DND-41 (cell line): ENCODE results near the gene RNF217.

ENCODE experiments used
- ATAC-seq: fragments of 200-7000 bp; cut with Tn5 transposase; 3 replicates; pipeline ENCODE4 v1.9.1; 2021; ENCODE audit warnings: low read depth; ENCODE audit not compliant: insufficient read depth
- DNase-seq: peaks from one replicate; pipeline ENCODE4 v3.0.0-alpha.2; 2020
- H2AFZ ChIP-seq: 2 replicates; pipeline ENCODE4 v1.6.0; 2012; ENCODE audit warnings: low read depth, low read length
- H3K27ac ChIP-seq: 2 replicates; pipeline ENCODE4 v1.5.1; 2012; ENCODE audit warnings: low read length, inconsistent platforms
- H3K27me3 ChIP-seq: fragments of 200-600 bp; sonication (generic); 2 replicates; pipeline ENCODE4 v1.6.0; 2012; ENCODE audit warnings: low read length, mild to moderate bottlenecking, inconsistent platforms; ENCODE audit not compliant: insufficient read depth, poor library complexity
- H3K36me3 ChIP-seq: 2 replicates; pipeline ENCODE4 v1.5.1; 2012; ENCODE audit warnings: low read length, inconsistent platforms; ENCODE audit not compliant: insufficient read depth
- H3K4me1 ChIP-seq: 2 replicates; pipeline ENCODE4 v1.5.1; 2012; ENCODE audit warnings: mild to moderate bottlenecking, low read length; ENCODE audit not compliant: insufficient read depth
- H3K4me2 ChIP-seq: 2 replicates; pipeline ENCODE4 v1.6.0; 2012; ENCODE audit warnings: mild to moderate bottlenecking, moderate library complexity, low read length, inconsistent platforms; ENCODE audit not compliant: insufficient read depth
- H3K4me3 ChIP-seq, 2 experiments: fragments of 200-600 bp in 1 of 2; shearing (Covaris generic) in 1 of 2; 2 replicates each; pipeline ENCODE4 v1.5.1; 2012 to 2016; ENCODE audit warnings: inconsistent platforms in 2 of 2, low read length in 2 of 2, mild to moderate bottlenecking in 2 of 2, low read depth in 1 of 2, moderate library complexity in 1 of 2
- H3K79me2 ChIP-seq: 2 replicates; pipeline ENCODE4 v1.6.0; 2012; ENCODE audit warnings: low read length, inconsistent platforms; ENCODE audit not compliant: insufficient read depth
- H3K9ac ChIP-seq: 2 replicates; pipeline ENCODE4 v1.6.0; 2012; ENCODE audit warnings: low read depth, mild to moderate bottlenecking, inconsistent platforms, low read length, moderate library complexity
- H3K9me3 ChIP-seq: 2 replicates; pipeline ENCODE4 v1.5.1; 2012; ENCODE audit warnings: low read length, moderate library complexity, mild to moderate bottlenecking, inconsistent platforms; ENCODE audit not compliant: insufficient read depth, severe bottlenecking
- H4K20me1 ChIP-seq: 2 replicates; pipeline ENCODE4 v1.6.0; 2012; ENCODE audit warnings: low read length; ENCODE audit not compliant: insufficient read depth
- EZH2 ChIP-seq: IDR thresholded peaks from 3 replicates; pipeline ENCODE4 v1.6.1; 2012; ENCODE audit warnings: borderline replicate concordance, low read depth, mild to moderate bottlenecking, moderate library complexity, low read length, inconsistent platforms; ENCODE audit not compliant: severe bottlenecking
- TF ChIP-seq, protein P1 (sequence below): IDR thresholded peaks from 2 replicates; pipeline ENCODE4 v1.5.1; 2012; ENCODE audit warnings: borderline replicate concordance, low read length, moderate library complexity, mild to moderate bottlenecking; ENCODE audit not compliant: poor library complexity, severe bottlenecking; ENCODE audit errors: extremely low read depth

RNF217 gene

DNA sequence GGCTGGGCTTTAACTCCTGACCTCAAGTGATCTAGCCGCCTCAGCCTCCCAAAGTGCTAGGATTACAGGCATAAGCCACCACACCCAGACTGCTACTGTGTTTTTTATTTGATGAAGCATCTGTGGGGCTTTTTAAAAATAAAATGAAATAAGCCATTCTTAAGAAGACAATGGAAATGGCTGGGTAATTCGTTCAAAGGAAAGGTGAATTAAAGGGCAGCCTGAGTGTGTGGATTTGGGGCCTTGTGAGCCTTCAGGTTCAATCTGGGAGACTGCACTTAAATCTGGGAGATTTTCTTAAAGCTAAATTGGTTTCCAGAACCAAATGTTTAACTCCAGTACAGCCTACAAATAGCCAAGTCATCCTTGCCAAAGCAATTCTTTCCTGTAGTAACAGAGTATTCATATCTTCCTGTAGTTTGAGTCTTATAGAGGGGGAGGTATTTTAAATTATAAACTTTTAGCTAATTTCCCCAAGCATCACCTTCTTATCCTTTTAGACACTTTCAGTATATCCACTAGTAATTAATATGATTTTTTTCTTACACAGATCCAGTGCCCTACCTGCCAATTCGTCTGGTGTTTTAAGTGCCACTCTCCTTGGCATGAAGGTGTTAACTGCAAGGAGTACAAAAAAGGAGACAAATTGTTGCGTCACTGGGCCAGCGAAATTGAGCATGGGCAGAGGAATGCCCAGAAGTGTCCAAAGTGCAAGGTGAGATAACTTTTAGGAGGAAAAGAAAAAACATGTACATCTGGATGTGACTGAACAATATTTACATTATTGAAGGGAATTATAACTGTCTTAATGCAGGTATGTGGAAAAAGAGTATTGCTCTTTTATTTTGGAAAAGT is 95.4 kb downstream of the RNF217 start:
- Histone ChIP-seq H3K79me2 (no peaks in the 10 kb centered on the region), H3K9ac (no peak overlapping the region), H2AFZ (no peak overlapping the region), H3K36me3 (no peaks in the 10 kb centered on the region), H3K4me1 (no peaks in the 10 kb centered on the region), H3K9me3 (no peaks in the 10 kb centered on the region), H4K20me1 (no peaks in the 10 kb centered on the region), H3K27ac (no peak overlapping the region), H3K4me3 (no peak overlapping the region), H3K4me2 (no peak overlapping the region), H3K27me3 (no peaks in the 10 kb centered on the region)
- no peak for ATAC-seq
- TF ChIP-seq, protein P1, sequence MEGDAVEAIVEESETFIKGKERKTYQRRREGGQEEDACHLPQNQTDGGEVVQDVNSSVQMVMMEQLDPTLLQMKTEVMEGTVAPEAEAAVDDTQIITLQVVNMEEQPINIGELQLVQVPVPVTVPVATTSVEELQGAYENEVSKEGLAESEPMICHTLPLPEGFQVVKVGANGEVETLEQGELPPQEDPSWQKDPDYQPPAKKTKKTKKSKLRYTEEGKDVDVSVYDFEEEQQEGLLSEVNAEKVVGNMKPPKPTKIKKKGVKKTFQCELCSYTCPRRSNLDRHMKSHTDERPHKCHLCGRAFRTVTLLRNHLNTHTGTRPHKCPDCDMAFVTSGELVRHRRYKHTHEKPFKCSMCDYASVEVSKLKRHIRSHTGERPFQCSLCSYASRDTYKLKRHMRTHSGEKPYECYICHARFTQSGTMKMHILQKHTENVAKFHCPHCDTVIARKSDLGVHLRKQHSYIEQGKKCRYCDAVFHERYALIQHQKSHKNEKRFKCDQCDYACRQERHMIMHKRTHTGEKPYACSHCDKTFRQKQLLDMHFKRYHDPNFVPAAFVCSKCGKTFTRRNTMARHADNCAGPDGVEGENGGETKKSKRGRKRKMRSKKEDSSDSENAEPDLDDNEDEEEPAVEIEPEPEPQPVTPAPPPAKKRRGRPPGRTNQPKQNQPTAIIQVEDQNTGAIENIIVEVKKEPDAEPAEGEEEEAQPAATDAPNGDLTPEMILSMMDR, result no peak
- TF ChIP-seq EZH2, result no peak
- DNase-seq, result no peak

- no peaks in the 10 kb centered on the region for H4K20me1 ChIP-seq
- no peaks in the 10 kb centered on the region for H3K79me2 ChIP-seq
- no peaks in the 10 kb centered on the region for H3K27me3 ChIP-seq
- no peaks in the 10 kb centered on the region for H3K9me3 ChIP-seq
- H3K27ac ChIP-seq, result no peak overlapping the region
- no peak overlapping the region for H3K9ac ChIP-seq
- H3K4me1 ChIP-seq, result no peaks in the 10 kb centered on the region
- no peak overlapping the region for H3K4me2 ChIP-seq
- no peak for ATAC-seq
- H3K4me3 ChIP-seq, result no peak overlapping the region
- H3K36me3 ChIP-seq, result no peaks in the 10 kb centered on the region
- H2AFZ ChIP-seq, result no peak overlapping the region
- TF ChIP-seq, protein P1, result no peak
- no peak for TF ChIP-seq EZH2
- no peak for DNase-seq
Measured at GRCh38 chr6:125058546-125058945, 96.3 kb downstream of the RNF217 start.

DNA sequence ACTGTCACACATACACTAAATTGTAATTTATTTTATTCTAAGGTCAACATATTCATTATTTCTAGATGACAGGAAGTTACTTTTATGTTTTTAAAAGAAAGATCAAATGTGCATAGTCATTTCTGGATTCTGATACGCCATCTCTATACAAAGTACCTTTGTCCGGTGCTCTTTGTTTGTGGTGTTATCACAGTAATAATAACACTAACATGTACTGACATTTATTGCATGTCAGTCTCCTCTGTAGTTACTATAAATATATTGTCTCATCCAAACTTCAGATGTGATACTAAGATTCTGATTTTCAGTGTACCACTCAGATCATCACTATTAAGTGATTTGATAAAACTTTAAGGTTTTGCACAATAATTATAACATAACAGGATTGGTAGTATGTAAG is 101.1 kb downstream of the RNF217 start:
- no peaks in the 10 kb centered on the region for H4K20me1 ChIP-seq
- H3K27ac ChIP-seq, result no peak overlapping the region
- H3K4me2 ChIP-seq, result no peak overlapping the region
- no peak overlapping the region for H3K9ac ChIP-seq
- ATAC-seq, result no peak
- H3K27me3 ChIP-seq, result no peaks in the 10 kb centered on the region
- H3K36me3 ChIP-seq, result no peaks in the 10 kb centered on the region
- DNase-seq, result no peak
- TF ChIP-seq EZH2, result no peak
- no peak overlapping the region for H3K4me3 ChIP-seq
- no peaks in the 10 kb centered on the region for H3K9me3 ChIP-seq
- H3K4me1 ChIP-seq, result peaks cover 15% of the 10 kb centered on the region
- H2AFZ ChIP-seq, result no peak overlapping the region
- H3K79me2 ChIP-seq, result no peaks in the 10 kb centered on the region

- H3K27me3 ChIP-seq, result no peaks in the 10 kb centered on the region
- no peaks in the 10 kb centered on the region for H4K20me1 ChIP-seq
- no peak overlapping the region for H2AFZ ChIP-seq
- no peak overlapping the region for H3K4me2 ChIP-seq
- peaks cover 15% of the 10 kb centered on the region for H3K4me1 ChIP-seq
- no peak overlapping the region for H3K4me3 ChIP-seq
- H3K27ac ChIP-seq, result no peak overlapping the region
- H3K36me3 ChIP-seq, result no peaks in the 10 kb centered on the region
- no peaks in the 10 kb centered on the region for H3K79me2 ChIP-seq
- no peaks in the 10 kb centered on the region for H3K9me3 ChIP-seq
- H3K9ac ChIP-seq, result no peak overlapping the region
- DNase-seq (no peak), ATAC-seq (no peak)
- TF ChIP-seq, protein P1, result no peak
Measured at GRCh38 chr6:125066140-125066539, 103.9 kb downstream of the RNF217 start.
